Spleen (tissue), 11 donors: ENCODE data around the gene SPINT2. TPM values are rescaled to one million over a fixed set of nuclear protein-coding genes. Genes with fewer than 3 reads are reported as not detected.

ENCODE experiments used
- DNase-seq: peaks from one replicate; pipeline ENCODE4 v3.0.0-alpha.2; 2020
- H3K27ac ChIP-seq, 8 donors: fragments of 200-600 bp; sonication (generic) in 7 of 8; 1 replicate in 4 of 8; 2 replicates in 4 of 8; pipeline versions ENCODE4 v1.5.0 to v1.8.0; 2016 to 2021; ENCODE audit warnings: inconsistent platforms in 4 of 8, mild to moderate bottlenecking in 4 of 8, moderate library complexity in 1 of 8
- H3K27me3 ChIP-seq, 7 donors: fragments of 200-600 bp; sonication (generic) in 6 of 7; replicated peaks in 1 of 7; 1 replicate in 4 of 7; 2 replicates in 3 of 7; pipeline versions ENCODE4 v1.5.0 to v1.8.0; 2016 to 2021; ENCODE audit warnings: inconsistent platforms in 3 of 7, mild to moderate bottlenecking in 1 of 7
- H3K36me3 ChIP-seq, 6 donors: fragments of 200-600 bp; sonication (generic) in 5 of 6; 1 replicate in 4 of 6; 2 replicates in 2 of 6; pipeline versions ENCODE4 v1.5.0 to v1.8.0; 2016 to 2021; ENCODE audit warnings: inconsistent platforms in 2 of 6
- H3K4me1 ChIP-seq, 6 donors: fragments of 200-600 bp; sonication (generic) in 5 of 6; 1 replicate in 3 of 6; 2 replicates in 3 of 6; pipeline versions ENCODE4 v1.5.0 to v1.8.0; 2016 to 2021; ENCODE audit warnings: inconsistent platforms in 3 of 6
- H3K4me3 ChIP-seq, 8 donors: fragments of 200-600 bp; sonication (generic) in 7 of 8; 1 replicate in 4 of 8; 2 replicates in 4 of 8; pipeline versions ENCODE4 v1.5.0 to v1.8.0; 2016 to 2021; ENCODE audit warnings: inconsistent platforms in 4 of 8, mild to moderate bottlenecking in 4 of 8, moderate library complexity in 2 of 8
- H3K9me3 ChIP-seq, 8 donors: fragments of 200-600 bp; sonication (generic) in 7 of 8; 1 replicate in 4 of 8; 2 replicates in 4 of 8; pipeline versions ENCODE4 v1.5.0 to v1.8.0; 2016 to 2021; ENCODE audit warnings: inconsistent platforms in 4 of 8
- POLR2A ChIP-seq, 3 donors: fragments of 450-650 bp; IDR thresholded peaks; one replicate each; pipeline ENCODE4 v1.5.1; 2017; ENCODE audit warnings: antibody characterized with exemption in 3 of 3, mild to moderate bottlenecking in 1 of 3
- POLR2AphosphoS5 ChIP-seq, 3 donors: sonication (generic); formaldehyde crosslinking; IDR thresholded peaks; one replicate each; pipeline ENCODE4 v1.5.1; 2017; ENCODE audit warnings: antibody characterized with exemption in 3 of 3
- WGBS, 5 donors: extraction: QIAGEN DNeasy Blood & Tissue Kit in 3 of 5; methylation state at CpG; one replicate each; pipeline versions ENCODE4 v1.1.5 to v1.1.7; 2013 to 2018; 5-methylcytosine and 5-hydroxymethylcytosine counted together
- intact Hi-C: fragments of 100-400 bp; cut with DNase I; formaldehyde crosslinking; loops from one replicate; pipeline ENCODE4 v1.15.0; 2023; ENCODE audit warnings: low total_unique reads
- polyA plus RNA-seq, 3 donors: library from polyadenylated mRNA; stranded (reverse); fragments of 200-250 nt; gene quantifications; one replicate each; pipeline ENCODE4 v1.2.1, GENCODE V29; 2013
- total RNA-seq, 7 donors: library from RNA; depleted of rRNA in 3 of 7; stranded (reverse); fragments of >200 nt in 3 of 7; fragmentation: NEBNext Ultra II Directional in 4 of 7; extraction: Animal tissue kit (Norgen Biotek cat#: 25700) in 4 of 7; gene quantifications; one replicate each; pipeline versions ENCODE4 v1.1.0 to v1.2.1, GENCODE V29; 2016 to 2021
- TF ChIP-seq, protein P1 (sequence below), 11 experiments: fragments of 200-600 bp in 7 of 11; fragments of 450-650 bp in 4 of 11; sonication (generic) in 4 of 11; IDR thresholded peaks in 8 of 11; conservative IDR thresholded peaks in 3 of 11; 1 replicate in 7 of 11; 2 replicates in 4 of 11; pipeline versions ENCODE4 v1.4.0 to v1.8.0; 2016 to 2021; ENCODE audit warnings: antibody characterized with exemption in 11 of 11, inconsistent platforms in 4 of 11, mild to moderate bottlenecking in 1 of 11
- donor health status: healthy with polysubstance abuse.
- donor health status: DM: no; HTN: no; CAD: no; lungs with moderate emphysema.
- donor health status: DM: no; HTN: no; CAD: no.
- donor health status: Bipolar disorder and iron deficiency.
- donor health status: healthy.
- donor health status: DM: no; HTN: no; CAD: no.
- donor health status: DM: yes; HTN: yes; CAD: no.

SPINT2 gene
- total and polyA plus RNA-seq, 10 donors, result 41.2 to 87.8 (median 64.4) TPM

GRCh38 chr19:38281811-38282566 is 17.6 kb downstream of the SPINT2 start:
- Histone ChIP-seq H3K36me3 (peaks cover 0 to 47% (median 0%) of the 10 kb centered on the region in 6 donors), H3K4me3 (no peak overlapping the region), H3K27me3 (no peaks in the 10 kb centered on the region), H3K27ac (peak overlapping the region in 7 of 8 donors; percentile 16 to 82 (median 76)), H3K4me1 (peaks cover 29 to 93% (median 69%) of the 10 kb centered on the region in 6 donors), H3K9me3 (no peaks in the 10 kb centered on the region)
- TF ChIP-seq, protein P1, sequence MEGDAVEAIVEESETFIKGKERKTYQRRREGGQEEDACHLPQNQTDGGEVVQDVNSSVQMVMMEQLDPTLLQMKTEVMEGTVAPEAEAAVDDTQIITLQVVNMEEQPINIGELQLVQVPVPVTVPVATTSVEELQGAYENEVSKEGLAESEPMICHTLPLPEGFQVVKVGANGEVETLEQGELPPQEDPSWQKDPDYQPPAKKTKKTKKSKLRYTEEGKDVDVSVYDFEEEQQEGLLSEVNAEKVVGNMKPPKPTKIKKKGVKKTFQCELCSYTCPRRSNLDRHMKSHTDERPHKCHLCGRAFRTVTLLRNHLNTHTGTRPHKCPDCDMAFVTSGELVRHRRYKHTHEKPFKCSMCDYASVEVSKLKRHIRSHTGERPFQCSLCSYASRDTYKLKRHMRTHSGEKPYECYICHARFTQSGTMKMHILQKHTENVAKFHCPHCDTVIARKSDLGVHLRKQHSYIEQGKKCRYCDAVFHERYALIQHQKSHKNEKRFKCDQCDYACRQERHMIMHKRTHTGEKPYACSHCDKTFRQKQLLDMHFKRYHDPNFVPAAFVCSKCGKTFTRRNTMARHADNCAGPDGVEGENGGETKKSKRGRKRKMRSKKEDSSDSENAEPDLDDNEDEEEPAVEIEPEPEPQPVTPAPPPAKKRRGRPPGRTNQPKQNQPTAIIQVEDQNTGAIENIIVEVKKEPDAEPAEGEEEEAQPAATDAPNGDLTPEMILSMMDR (IDR thresholded peaks at IDR 0.05 in 8 of 11, conservative IDR thresholded peaks at IDR 0.05 in 3 of 11), result no peak
- TF ChIP-seq POLR2AphosphoS5 (IDR thresholded peaks at IDR 0.05) (no peak), POLR2A (IDR thresholded peaks at IDR 0.05) (no peak)
- intact Hi-C loops, result no loop called here
- no peak for DNase-seq
- WGBS, 5 donors, result 65 to 74% (median 73%) methylated on average over 7 of the region's 7 CpGs

DNA sequence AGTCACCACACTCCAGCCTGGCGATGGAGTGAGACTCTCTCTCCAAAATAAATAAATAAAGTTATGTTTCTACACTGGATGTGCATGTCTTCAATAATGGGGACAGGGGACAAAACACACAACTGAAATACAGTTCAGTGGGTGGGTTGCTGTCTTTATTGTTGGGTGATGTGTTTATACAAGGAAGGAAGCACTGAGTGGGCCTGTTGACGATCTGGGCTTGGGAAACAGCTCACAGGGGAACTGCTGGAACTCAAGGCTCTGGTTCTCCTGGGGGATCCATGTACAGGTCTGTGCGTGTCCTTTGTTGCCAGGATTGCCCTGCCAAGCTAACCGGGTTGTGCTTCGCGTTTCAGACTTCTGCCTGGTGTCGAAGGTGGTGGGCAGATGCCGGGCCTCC is 18.9 kb downstream of the SPINT2 start:
- H3K4me1 ChIP-seq, result peaks cover 26 to 97% (median 73%) of the 10 kb centered on the region in 6 donors
- H3K27me3 ChIP-seq, result no peaks in the 10 kb centered on the region
- WGBS, 5 donors, result 88 to 92% (median 89%) methylated on average over 8 of the region's 8 CpGs
- no peaks in the 10 kb centered on the region for H3K9me3 ChIP-seq
- intact Hi-C loops, result no loop called here
- DNase-seq, result no peak
- H3K4me3 ChIP-seq, result no peak overlapping the region
- H3K36me3 ChIP-seq, result peaks cover 0 to 60% (median 3%) of the 10 kb centered on the region in 6 donors
- no peak for TF ChIP-seq POLR2A (IDR thresholded peaks at IDR 0.05)
- TF ChIP-seq POLR2AphosphoS5 (IDR thresholded peaks at IDR 0.05), result no peak
- TF ChIP-seq, protein P1 (IDR thresholded peaks at IDR 0.05 in 8 of 11, conservative IDR thresholded peaks at IDR 0.05 in 3 of 11), result no peak
- H3K27ac ChIP-seq, result peak overlapping the region in 5 of 8 donors; percentile 44 to 76 (median 62)

- peak overlapping the region; percentile 53 to 76 (median 73) for H3K27ac ChIP-seq
- no peaks in the 10 kb centered on the region for H3K27me3 ChIP-seq
- WGBS, 5 donors, result 15 to 20% (median 17%) methylated on average over 7 of the region's 7 CpGs
- intact Hi-C loops, result no loop called here
- no peak for DNase-seq
- H3K9me3 ChIP-seq, result no peaks in the 10 kb centered on the region
- TF ChIP-seq POLR2A (IDR thresholded peaks at IDR 0.05) (no peak), POLR2AphosphoS5 (IDR thresholded peaks at IDR 0.05) (peak in 1 of 3 donors; percentile 71)
- TF ChIP-seq, protein P1 (IDR thresholded peaks at IDR 0.05 in 8 of 11, conservative IDR thresholded peaks at IDR 0.05 in 3 of 11), result peak in 2 of 11 experiments; percentile 21 to 26
- peaks cover 0 to 70% (median 9%) of the 10 kb centered on the region in 6 donors for H3K36me3 ChIP-seq
- no peak overlapping the region for H3K4me3 ChIP-seq
- H3K4me1 ChIP-seq, result peaks cover 26 to 94% (median 66%) of the 10 kb centered on the region in 6 donors
Measured at GRCh38 chr19:38284422-38284821, 20.0 kb downstream of the SPINT2 start.

GRCh38 chr19:38285567-38285966 is 21.2 kb downstream of the SPINT2 start:
- WGBS, 5 donors, result 83 to 92% (median 89%) methylated on average over 5 of the region's 5 CpGs
- H3K36me3 ChIP-seq, result peaks cover 0 to 70% (median 17%) of the 10 kb centered on the region in 6 donors
- peaks cover 21 to 82% (median 55%) of the 10 kb centered on the region in 6 donors for H3K4me1 ChIP-seq
- TF ChIP-seq POLR2AphosphoS5 (IDR thresholded peaks at IDR 0.05) (no peak), POLR2A (IDR thresholded peaks at IDR 0.05) (no peak)
- TF ChIP-seq, protein P1 (IDR thresholded peaks at IDR 0.05 in 8 of 11, conservative IDR thresholded peaks at IDR 0.05 in 3 of 11), result no peak
- H3K4me3 ChIP-seq, result no peak overlapping the region
- peak overlapping the region in 5 of 8 donors; percentile 10 to 76 (median 70) for H3K27ac ChIP-seq
- DNase-seq, result no peak
- no peaks in the 10 kb centered on the region for H3K9me3 ChIP-seq
- intact Hi-C loops, result no loop called here
- no peaks in the 10 kb centered on the region for H3K27me3 ChIP-seq
